HL-60 (cell line): Measurements from ENCODE around the gene PER1.

Source experiments
- DNase-seq, 2 experiments: peaks; one replicate each; pipeline ENCODE4 v3.0.0-alpha.2; 2010 to 2020; ENCODE audit warnings: low read depth in 1 of 2, low spot score in 1 of 2
- H3K27ac ChIP-seq: fragments of 250-450 bp; sonication (Bioruptor Pico); replicated peaks from 2 replicates; pipeline ENCODE4 v1.5.1; 2020; ENCODE audit warnings: mild to moderate bottlenecking, moderate library complexity
- H3K27me3 ChIP-seq: fragments of 250-450 bp; sonication (Bioruptor Pico); 2 replicates; pipeline ENCODE4 v1.5.1; 2021; ENCODE audit warnings: mild to moderate bottlenecking, moderate library complexity; ENCODE audit not compliant: insufficient read depth, poor library complexity, severe bottlenecking
- H3K4me3 ChIP-seq: replicated peaks from 2 replicates; pipeline ENCODE4 v1.5.1; 2011; ENCODE audit warnings: mild to moderate bottlenecking, control low read depth, low read length; ENCODE audit not compliant: insufficient read depth
- CTCF ChIP-seq: IDR thresholded peaks from one replicate; pipeline ENCODE4 v1.5.1; 2011; ENCODE audit warnings: low read length, control low read depth, inconsistent platforms; ENCODE audit not compliant: insufficient read depth
- GABPA ChIP-seq: IDR thresholded peaks from 2 replicates; pipeline ENCODE4 v1.6.1; 2012; ENCODE audit warnings: low read depth
- POLR2AphosphoS5 ChIP-seq: IDR thresholded peaks from 2 replicates; pipeline ENCODE4 v1.6.1; 2012; ENCODE audit warnings: low read depth
- REST ChIP-seq: IDR thresholded peaks from 2 replicates; pipeline ENCODE4 v1.6.1; 2012; ENCODE audit warnings: low read depth; ENCODE audit not compliant: insufficient replicate concordance
- SPI1 ChIP-seq: IDR thresholded peaks from 2 replicates; pipeline ENCODE4 v1.6.1; 2012; ENCODE audit warnings: low read depth, mild to moderate bottlenecking, borderline replicate concordance

PER1 gene

GRCh38 chr17:8141045-8141444, 11.2 kb downstream of the PER1 start:
- Histone ChIP-seq H3K4me3 (no peak overlapping the region), H3K27ac (no peak overlapping the region), H3K27me3 (no peaks in the 10 kb centered on the region)
- DNase-seq: no peak
- TF ChIP-seq REST (no peak), GABPA (no peak), POLR2AphosphoS5 (no peak), SPI1 (no peak), CTCF (no peak)

- no peaks in the 10 kb centered on the region for H3K27me3 ChIP-seq
- no peak for TF ChIP-seq CTCF
- no peak for TF ChIP-seq REST
- no peak for TF ChIP-seq SPI1
- H3K4me3 ChIP-seq: no peak overlapping the region
- H3K27ac ChIP-seq: no peak overlapping the region
- no peak for DNase-seq
These were observed 11.9 kb downstream of the PER1 start for GRCh38 chr17:8140065-8141029.

GRCh38 chr17:8138672-8139371, 13.4 kb downstream of the PER1 start:
- Histone ChIP-seq H3K4me3 (peak overlapping the region; percentile 42), H3K27me3 (no peaks in the 10 kb centered on the region), H3K27ac (peak overlapping the region; percentile 69)
- peak; percentile 57 to 85 for DNase-seq
- TF ChIP-seq SPI1 (no peak), POLR2AphosphoS5 (no peak), CTCF (peak; percentile 40)
